ENCODE data around the gene SAPCD1. TPM values are rescaled to one million over a fixed set of nuclear protein-coding genes. Genes with fewer than 3 reads are reported as not detected.
A peak's percentile ranks its signal among the peaks of the same experiment; 100 is the strongest.

Gene SAPCD1
- total and polyA plus RNA-seq, 2 donors from 2014 or later: 6.5 to 6.8 TPM

GRCh38 chr6:31730631-31731086, 31.8 kb upstream of the SAPCD1 start:
- Histone ChIP-seq H3K9me3 (ENCODE audit: control insufficient read depth in 2 of 3, insufficient read depth in 1 of 3, low read length in 3 of 3) (no peaks in the 10 kb centered on the region), H3K4me1 (ENCODE audit: control insufficient read depth in 2 of 3, insufficient read depth in 2 of 3, low read depth in 1 of 3, low read length in 3 of 3) (peaks cover 0 to 19% (median 0%) of the 10 kb centered on the region in 3 donors), H3K27ac (ENCODE audit: low read depth in 2 of 2, low read length in 2 of 2) (peak overlapping the region; percentile 99), H3K4me3 (ENCODE audit: low read length in 3 of 3) (peak overlapping the region in 1 of 3 donors; percentile 37), H3K36me3 (ENCODE audit: control insufficient read depth in 2 of 3, insufficient read depth in 3 of 3, low read length in 3 of 3) (peaks cover 7 to 52% (median 26%) of the 10 kb centered on the region in 3 donors), H3K9ac (ENCODE audit: low read length in 3 of 3) (peak overlapping the region in 1 of 3 donors; percentile 2), H3K27me3 (ENCODE audit: control insufficient read depth, insufficient read depth, low read length) (no peaks in the 10 kb centered on the region)
- peak in 1 of 5 donors; percentile 55 for DNase-seq
- no peak for FAIRE-seq
- intact Hi-C loops (cut with DNase I): no loop called here
- TF ChIP-seq CTCF (IDR thresholded peaks at IDR 0.05; ENCODE audit: borderline replicate concordance, extremely low read depth, insufficient read depth): no peak

DNA sequence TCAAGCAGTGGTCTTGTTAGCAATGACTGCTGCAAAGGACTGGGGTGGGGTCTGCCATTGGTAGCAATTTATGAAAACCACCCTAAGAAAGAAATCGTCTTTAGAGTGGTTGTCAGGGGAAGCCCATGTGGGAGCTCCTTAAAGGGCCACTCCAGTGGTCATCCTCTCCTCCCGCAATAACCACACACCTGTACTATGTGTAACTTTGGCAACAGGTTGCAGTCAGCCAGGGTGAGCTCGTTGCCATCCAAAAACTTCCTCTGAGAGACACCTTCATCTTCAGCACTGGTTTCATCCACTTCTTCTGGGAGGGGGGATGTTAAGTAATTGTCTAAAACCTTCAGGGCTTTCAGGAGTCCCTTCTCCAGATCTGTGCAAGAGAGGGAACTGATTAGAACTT, 30.4 kb upstream of the SAPCD1 start:
- no peak overlapping the region for H3K9ac ChIP-seq (ENCODE audit: low read length in 3 of 3)
- DNase-seq: peak in 1 of 5 donors; percentile 3
- H3K9me3 ChIP-seq (ENCODE audit: control insufficient read depth in 2 of 3, insufficient read depth in 1 of 3, low read length in 3 of 3): no peaks in the 10 kb centered on the region
- peaks cover 0 to 24% (median 7%) of the 10 kb centered on the region in 3 donors for H3K4me1 ChIP-seq (ENCODE audit: control insufficient read depth in 2 of 3, insufficient read depth in 2 of 3, low read depth in 1 of 3, low read length in 3 of 3)
- intact Hi-C loops (cut with DNase I): no loop called here
- TF ChIP-seq CTCF (IDR thresholded peaks at IDR 0.05; ENCODE audit: borderline replicate concordance, extremely low read depth, insufficient read depth): no peak
- peaks cover 2 to 39% (median 20%) of the 10 kb centered on the region in 3 donors for H3K36me3 ChIP-seq (ENCODE audit: control insufficient read depth in 2 of 3, insufficient read depth in 3 of 3, low read length in 3 of 3)
- no peaks in the 10 kb centered on the region for H3K27me3 ChIP-seq (ENCODE audit: control insufficient read depth, insufficient read depth, low read length)
- H3K4me3 ChIP-seq (ENCODE audit: low read length in 3 of 3): no peak overlapping the region
- H3K27ac ChIP-seq (ENCODE audit: low read depth in 2 of 2, low read length in 2 of 2): no peak overlapping the region
- no peak for FAIRE-seq

DNA sequence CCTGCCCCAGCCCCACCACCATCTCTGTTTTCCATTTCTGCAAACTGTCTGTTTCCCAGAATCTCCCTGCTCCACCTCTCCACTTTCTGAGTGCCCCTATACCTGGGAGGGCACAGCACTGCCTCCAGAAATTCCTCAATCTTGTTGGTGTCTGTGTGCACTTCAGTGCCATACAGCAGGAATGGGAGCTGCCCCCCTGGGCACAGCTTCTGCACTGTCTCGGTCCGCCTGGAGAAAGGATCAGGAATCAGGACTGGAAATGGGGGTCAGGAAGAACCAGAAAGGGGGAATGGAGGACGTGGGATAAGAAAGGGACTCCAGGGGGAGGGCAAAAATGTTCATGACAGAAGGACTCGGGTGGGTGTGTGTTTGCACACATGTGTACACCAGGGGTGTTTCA, 28.7 kb upstream of the SAPCD1 start:
- H3K4me1 ChIP-seq (ENCODE audit: control insufficient read depth in 2 of 3, insufficient read depth in 2 of 3, low read depth in 1 of 3, low read length in 3 of 3): peaks cover 10 to 33% (median 24%) of the 10 kb centered on the region in 3 donors
- H3K9me3 ChIP-seq (ENCODE audit: control insufficient read depth in 2 of 3, insufficient read depth in 1 of 3, low read length in 3 of 3): no peaks in the 10 kb centered on the region
- FAIRE-seq (no peak), DNase-seq (no peak)
- H3K4me3 ChIP-seq (ENCODE audit: low read length in 3 of 3): peak overlapping the region in 2 of 3 donors; percentile 4 to 100
- H3K36me3 ChIP-seq (ENCODE audit: control insufficient read depth in 2 of 3, insufficient read depth in 3 of 3, low read length in 3 of 3): peaks cover 0 to 28% (median 16%) of the 10 kb centered on the region in 3 donors
- peak overlapping the region in 1 of 3 donors; percentile 99 for H3K9ac ChIP-seq (ENCODE audit: low read length in 3 of 3)
- H3K27ac ChIP-seq (ENCODE audit: low read depth in 2 of 2, low read length in 2 of 2): peak overlapping the region; percentile 98 to 99
- intact Hi-C loops (cut with DNase I): no loop called here
- no peak for TF ChIP-seq CTCF (IDR thresholded peaks at IDR 0.05; ENCODE audit: borderline replicate concordance, extremely low read depth, insufficient read depth)
- no peaks in the 10 kb centered on the region for H3K27me3 ChIP-seq (ENCODE audit: control insufficient read depth, insufficient read depth, low read length)
